Fibroblast of upper back skin (primary cell): Measurements from ENCODE around the gene HS1BP3.
A peak's percentile ranks its signal among the peaks of the same experiment; 100 is the strongest.

Experiments
- DNase-seq: peaks from one replicate; pipeline ENCODE4 v3.0.0-alpha.2; 2013

The HS1BP3 gene

DNA sequence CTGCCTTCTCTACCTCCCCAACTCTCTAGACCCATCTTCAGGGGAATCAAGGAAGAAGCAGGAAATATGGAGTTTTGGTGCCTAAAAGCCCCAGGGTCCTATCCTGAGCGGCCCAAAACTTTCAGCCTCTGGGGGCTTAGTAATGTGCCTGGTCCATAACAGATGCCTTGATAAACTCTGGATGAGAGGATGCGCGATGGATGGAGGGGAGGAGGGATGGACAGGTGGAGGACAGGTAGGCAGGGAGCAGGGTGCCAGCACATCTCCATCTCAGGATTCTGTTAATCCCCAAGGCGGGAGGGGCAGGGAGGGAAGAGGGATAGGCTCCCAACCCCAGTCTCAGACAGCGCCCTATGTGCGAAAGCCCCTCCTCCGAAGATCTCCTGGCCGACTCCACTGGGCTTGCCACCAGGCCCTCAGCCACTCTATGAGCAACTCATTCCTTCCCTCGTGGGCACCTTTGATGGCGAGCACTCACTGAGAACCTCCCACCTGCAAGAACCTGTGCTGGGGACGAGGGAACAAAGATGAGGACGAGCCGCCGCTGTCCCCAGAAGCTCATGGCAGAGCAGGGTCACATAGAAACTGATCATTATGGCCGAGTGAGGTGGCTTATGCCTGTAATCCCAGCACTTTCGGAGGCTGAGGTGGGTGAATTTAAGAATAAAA, 23.1 kb downstream of the HS1BP3 start:
- no peak for DNase-seq

DNA sequence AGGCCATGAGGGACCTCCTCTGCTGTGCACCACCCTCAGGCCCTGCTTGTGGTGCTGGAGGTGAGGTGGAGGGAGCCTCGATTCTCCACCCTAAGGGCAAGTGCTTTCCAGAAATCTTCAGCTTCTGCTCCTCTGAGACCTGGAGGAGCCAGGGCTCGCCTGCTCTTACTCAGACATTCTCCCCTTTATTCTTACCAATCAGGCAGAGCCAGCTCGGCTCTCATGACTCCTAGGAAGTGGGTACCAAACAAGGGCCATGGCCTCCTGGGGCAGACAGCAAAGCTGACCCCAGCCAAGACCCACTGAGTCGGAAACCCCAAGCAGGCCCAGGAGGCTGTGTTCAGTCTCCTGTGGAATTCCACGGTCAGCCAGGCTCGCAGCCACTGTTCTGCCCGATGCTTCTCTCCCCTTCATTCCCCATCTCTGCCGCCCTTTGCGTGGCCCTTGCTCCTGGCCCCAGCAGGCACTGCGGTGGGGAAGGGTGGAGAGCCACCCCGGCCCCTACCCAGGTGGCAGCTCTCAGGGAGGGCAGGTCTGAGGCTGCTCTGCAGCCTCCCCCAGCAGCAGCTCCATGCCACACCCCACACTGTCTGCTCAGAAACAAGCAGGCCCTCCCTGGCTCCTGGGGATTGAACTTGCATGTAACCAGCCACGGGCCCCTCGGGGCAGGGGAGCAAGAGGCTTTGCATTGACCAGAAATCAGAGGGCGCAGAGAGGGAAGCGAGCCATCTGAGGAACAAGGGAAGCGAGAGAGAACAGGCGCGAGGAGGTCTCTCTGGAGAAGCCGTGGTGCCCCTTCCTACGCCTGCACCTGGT, 24.0 kb downstream of the HS1BP3 start:
- no peak for DNase-seq

DNA sequence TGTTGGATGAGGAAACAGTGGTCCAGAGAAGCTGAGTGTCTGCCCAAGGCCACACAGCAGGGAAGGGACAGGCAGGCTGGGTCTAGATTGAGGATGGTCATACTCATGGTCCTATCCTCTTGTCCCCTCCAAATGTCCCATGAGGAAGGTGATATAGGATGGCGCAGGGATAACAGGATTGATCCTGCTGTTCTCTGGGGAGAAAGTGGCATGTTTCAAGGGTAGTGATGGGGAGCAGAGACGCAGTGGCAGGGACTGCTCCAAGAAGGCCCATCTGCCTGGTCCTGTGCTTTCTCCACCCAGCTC, 24.6 kb downstream of the HS1BP3 start:
- no peak for DNase-seq

DNA sequence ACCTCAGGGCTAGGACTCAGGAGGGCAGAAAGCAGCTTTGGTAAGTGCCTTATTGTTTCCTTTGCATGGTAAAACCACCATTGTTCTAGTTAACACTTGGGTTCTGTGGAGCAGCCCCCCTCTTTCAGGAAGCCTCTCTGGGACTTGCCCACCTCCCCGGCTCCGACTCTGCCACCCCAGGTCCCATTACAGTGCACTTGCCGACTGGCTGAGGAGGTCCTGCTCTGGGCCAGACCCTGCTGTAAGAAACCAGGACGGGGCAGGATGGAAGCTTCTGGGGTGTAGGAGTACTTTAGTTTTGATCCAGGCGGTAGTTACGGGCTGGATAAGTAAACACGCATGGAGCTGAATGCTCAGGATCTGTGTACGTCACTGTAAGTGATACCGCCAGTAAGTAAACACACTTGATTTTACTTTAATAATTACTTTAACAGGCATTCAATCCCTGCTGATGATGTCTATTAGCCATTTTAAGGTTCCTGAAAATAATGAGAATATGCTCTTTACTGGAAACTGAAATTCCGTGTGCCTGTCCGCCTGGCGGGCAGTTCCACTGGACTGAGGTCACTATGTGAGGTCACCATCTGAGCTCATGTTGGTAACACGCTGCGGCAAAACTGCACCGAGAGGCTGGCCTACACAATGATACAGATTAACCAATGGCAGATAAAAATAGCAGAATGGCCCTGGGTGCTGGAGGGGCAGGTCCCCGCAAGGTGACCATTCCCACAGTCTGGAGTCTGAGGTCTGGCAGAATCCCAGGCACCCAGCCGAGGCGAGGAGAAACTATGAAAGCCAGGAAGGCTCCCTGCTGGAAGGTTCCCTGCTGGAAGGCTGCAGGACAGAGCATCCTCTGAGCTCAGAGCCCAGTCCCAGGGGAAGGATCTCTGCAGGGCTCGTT, 25.2 kb downstream of the HS1BP3 start:
- no peak for DNase-seq

DNA sequence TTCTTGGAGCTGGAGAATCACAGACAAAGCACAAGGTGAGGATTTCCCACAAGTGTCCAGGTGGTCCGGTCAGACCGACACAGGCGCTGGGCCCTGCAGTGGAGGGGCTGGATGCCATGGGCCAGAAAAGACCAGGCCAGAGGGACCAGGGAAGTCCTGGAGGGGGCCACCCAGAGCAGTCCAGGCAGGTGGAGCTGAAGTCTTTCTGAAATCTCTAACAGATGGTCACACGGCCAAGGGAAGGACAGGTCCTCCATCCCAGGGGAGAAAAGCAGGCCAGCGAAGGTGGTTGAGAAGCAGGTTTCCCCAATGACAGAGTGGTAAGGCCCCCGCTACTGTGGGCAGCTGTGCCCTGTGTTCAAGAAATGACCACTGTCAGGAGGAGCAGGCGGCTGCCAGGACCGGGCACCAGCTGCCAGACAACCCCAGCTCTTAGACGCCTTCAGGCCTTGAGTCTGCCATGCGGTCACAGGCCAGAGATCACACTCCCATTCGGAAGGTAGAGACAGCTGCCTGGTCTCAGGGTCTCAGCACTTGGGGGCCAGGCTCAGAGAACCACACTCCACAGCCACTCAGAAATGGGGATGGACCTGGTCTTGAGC, 25.9 kb downstream of the HS1BP3 start:
- no peak for DNase-seq

DNA sequence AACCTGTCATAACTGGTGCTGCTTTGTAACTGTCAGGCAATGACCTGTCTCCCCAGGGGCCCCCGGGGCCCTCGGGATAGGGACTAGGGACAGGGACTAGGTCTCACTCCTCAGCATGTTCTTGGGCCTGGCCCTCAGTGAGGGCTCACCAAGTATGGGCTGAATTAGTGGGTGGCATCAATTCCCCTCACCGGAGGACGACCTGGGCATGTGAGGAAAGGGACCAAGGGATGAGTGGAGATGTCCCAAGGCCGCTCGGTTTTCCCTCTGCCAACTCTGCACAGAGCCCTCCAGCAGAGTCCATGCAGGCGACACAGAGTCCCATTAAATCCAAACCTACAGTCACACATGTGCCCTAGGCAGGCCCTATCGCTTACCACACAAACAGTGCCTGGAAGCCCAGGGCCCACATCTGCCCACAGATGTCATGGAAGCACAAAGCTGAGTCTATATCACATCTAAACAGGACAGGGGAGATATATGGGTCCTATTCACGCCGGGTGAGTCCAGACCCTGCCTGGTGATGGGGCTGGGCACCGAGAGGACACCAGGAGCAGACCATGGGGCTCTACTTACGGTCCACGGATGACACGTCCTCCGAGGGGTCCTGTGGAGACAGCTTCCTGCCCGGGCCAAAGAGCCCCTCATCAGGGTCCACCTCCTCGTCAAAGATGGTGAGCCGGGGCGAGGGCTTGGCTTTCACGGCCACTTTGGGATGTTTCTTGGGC, 26.6 kb downstream of the HS1BP3 start:
- DNase-seq, result no peak

GRCh38 chr2:20623741-20624155, 27.1 kb downstream of the HS1BP3 start:
- DNase-seq, result no peak

- DNase-seq, result no peak
Observed at GRCh38 chr2:20623241-20623640, 27.7 kb downstream of the HS1BP3 start.

DNA sequence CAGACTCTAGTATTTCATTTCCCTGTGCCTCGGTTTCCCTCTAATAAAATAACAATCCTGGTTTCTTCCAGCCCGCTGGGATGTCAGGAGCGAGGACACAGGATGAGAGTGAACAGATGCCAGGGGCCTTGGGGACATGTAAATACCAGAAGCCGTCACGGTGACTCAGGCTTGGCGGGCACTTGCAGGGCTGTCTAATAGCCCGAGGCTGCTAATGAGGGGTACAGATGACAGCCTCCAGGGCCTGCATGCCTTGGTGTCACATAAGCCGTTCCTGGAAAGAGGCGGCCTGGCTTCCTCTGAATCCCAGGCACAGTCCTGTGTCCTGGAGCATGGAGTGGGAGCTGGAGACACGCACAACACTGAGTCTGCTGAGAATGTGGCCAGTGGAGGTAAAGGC, 28.2 kb downstream of the HS1BP3 start:
- no peak for DNase-seq

DNA sequence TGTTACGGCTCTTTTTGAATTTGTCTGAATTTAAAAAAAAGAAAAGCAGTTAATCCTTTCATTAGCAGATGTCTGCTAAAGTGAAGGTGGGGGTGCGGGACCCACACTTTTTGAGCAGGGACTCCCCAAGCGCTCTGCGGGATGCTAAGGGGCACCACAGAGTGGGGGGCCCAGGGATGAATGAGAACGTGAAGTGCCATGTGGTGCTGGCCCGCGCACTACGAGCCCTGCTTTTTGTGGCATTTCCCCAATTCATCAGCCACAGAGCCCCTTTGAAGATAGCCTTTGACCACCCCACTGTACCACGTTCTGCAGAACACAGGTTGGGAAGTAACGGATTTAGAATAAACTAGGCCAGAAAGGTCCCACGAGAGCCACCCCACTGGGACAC, 28.6 kb downstream of the HS1BP3 start:
- no peak for DNase-seq

DNA sequence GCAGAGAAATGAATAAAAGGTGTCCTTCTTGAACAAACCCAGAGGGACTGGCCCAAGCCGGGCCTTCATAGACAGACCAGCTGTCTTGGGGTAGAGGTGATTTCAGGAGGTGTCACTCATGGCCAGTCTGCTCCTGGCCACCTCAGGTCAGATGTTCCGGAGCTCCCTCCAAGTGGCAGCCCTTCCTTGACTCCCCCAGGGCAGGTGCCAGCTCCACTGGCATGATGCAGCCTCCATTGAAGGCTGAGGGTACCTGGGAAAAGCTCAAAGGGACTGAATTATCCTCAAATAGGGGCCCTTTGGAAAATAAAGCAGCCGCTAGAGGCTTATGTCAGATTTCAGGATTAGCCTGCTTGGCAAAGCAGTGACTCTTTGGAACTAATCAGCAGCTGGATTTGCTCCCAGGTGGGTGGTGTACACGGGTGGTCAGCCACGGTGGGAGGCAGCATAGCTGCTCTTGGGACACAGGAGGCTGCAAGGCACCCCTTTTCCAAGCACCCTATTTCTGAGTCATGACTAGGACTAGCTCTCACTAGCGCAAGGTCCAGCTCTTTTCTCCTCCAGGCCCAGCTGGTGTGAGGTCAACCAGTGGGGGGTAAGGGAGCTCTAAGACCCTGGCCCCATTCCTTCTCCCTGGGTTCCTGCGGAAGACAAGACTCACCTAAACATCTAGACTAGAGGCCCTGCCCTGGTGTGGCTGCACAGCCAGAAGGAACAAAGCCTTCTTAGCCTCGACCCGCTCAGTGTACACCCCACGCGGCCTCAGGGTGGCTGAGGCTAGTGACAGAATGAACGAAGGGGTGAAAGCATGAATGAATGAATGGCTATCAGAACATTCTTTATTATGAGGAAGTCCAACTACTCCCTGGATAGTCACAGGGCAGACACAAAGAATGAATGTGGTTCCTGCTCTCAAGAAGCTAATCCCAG, 29.3 kb downstream of the HS1BP3 start:
- DNase-seq, result no peak

DNA sequence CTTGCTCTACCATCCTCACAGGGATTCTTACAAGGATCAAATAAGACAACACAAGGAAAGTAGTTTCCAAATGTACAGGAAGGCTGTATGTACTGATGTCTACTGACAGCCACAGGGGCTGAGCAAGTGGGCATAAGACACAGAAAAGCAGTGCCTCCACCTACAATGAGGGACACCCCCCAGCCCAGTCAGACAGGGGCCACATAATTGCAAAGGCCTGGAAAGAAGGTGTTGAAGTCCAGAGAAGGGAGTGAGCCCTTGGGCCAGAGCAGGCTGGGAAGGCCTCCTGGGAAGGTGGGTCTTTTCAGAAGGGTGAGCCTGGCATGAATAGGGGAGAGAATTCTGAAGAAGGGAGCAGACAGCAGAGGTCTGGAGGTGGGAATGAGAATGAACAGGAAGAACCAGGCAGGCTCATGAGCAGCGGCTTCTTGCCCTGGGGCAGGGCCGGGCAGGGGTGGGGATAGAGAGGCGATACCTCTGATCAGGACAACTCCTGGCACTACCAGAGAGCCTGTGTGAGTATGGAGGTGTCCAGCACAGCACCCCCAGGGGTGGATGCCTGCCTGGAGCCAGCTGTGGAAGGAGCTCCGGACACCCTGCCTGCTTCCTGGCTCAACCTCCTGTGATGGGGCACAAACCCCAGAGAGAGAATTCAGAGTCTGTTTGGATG, 30.1 kb downstream of the HS1BP3 start:
- no peak for DNase-seq

DNA sequence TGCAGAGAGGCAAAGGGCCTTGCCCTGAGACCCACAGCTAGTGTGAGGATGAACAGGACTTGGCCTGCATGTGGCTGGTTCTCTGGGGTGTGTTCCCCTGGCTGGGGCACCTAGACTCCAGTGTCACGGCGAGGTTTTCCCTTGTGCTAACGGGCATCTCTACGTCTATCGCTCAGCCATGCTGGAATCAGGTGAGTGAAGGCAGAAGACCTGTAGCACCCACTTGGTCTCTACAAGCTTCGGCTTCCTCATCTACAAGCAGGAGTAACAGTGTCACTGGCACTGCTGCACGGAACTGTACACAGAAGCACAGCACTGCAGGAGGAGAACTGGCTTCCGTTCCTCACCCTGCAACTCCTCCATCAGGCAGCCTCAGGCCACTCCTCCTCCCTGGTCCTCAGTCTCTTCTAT, 30.6 kb downstream of the HS1BP3 start:
- DNase-seq, result no peak

DNA sequence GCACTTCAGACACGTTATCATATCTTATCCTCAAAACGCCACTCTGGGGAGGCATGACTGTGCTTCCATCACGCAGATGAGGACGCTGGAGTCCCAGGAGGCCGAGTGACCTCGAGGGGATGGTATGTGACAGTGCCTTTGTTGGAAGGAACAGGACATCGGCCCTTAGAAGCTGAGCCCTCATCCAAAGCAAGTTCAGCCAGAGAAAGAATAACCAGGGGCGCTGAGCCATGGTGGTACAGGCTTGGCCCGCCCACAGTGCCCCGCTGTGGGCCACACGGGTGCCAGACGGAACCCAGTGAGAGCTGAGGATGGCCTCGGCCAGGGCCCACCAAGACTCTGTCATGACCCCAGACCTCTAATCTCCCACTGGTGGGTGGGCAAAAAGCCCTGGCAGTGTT, 31.3 kb downstream of the HS1BP3 start:
- DNase-seq, result no peak

GRCh38 chr2:20618886-20619521, 31.9 kb downstream of the HS1BP3 start:
- DNase-seq, result no peak

- no peak for DNase-seq
Observed at GRCh38 chr2:20618468-20618885, 32.4 kb downstream of the HS1BP3 start.

DNA sequence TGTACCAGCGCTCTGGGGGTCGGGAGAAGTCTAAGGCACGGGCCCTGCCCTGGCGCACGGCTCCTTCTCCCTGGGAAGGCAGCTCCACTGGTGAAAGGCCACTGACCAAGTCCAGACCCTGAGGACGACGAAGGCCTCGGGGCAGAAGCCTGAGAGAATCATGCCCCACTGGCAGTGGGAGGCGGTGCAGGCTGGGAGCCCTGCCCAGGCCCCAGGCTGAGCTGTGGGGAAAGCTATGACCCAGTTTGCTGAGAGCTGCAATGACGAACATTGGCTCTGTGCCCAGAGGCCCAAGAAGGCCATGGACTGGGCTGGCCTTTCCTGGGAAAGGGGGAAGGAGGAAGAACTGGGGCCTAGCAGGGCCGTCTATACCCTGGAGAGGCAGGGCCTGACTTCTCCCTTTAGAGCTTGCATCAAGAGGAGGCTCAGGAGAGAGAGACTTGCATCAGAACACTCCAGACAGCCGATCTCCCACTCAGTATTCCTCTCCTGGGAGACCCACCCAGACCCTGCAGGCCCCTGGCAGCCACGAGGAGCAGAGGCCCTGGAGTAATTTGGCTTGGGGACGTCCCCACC, 32.9 kb downstream of the HS1BP3 start:
- DNase-seq, result peak; percentile 97

GRCh38 chr2:20617081-20617575, 33.8 kb downstream of the HS1BP3 start:
- DNase-seq, result no peak

DNA sequence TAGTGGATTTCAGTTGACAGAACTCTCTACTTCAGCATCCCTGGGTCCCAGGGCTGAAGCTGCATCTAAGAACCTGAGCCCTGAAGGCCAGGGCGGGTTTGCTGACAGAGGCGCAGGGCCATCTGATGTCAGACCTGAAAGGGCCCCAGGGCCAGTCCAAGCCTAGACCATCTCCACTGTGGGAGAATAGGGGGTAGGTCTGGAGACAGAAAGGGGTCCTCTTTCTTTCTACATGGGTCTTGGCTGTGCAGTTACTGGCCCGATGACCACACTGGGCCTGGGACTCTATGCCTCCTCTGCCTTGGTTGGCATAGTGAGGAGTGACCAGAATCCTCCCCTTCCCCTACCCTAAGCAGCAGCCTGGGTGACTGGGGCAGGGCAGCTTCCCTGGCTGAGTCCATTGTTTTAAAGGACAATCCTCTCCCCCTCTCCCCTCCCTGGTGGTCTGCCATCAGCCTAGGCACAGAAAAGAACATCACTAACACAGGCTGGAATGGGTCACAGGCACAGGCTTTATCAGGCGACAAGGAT, 34.5 kb downstream of the HS1BP3 start:
- no peak for DNase-seq
